IMR-90 (cell line): ENCODE measurements around the gene ZFAND6. TPM values are rescaled to one million over a fixed set of nuclear protein-coding genes. Genes with fewer than 3 reads are reported as not detected.

Experiments
- ATAC-seq: fragments of 200-7000 bp; cut with Tn5 transposase; 2 replicates; pipeline ENCODE4 v1.9.1; 2020; ENCODE audit warnings: low read depth, mild to moderate bottlenecking, moderate library complexity
- BruUV-seq: library from RNA; stranded (reverse); fragments of 400-500 nt; replicated peaks from 2 replicates; lab custom pipeline; 2021; lab: Mats Ljungman, UMichigan
- CTCF ChIA-PET: fragments of 300-600 bp; formaldehyde crosslinking; extraction: SDS; loops from one replicate; lab custom pipeline; 2021; ENCODE audit warnings: antibody characterized with exemption; lab: Yijun Ruan, JAX
- POLR2A ChIA-PET: fragments of 300-600 bp; sonication (Branson Sonifier 250); formaldehyde crosslinking; loops from one replicate; lab custom pipeline; 2022; ENCODE audit warnings: antibody characterized with exemption; ENCODE audit not compliant: unreplicated experiment; lab: Charles Lee
- DNase-seq: peaks from one replicate; pipeline ENCODE4 v3.0.0; 2013
- H2AFZ ChIP-seq: replicated peaks from 2 replicates; pipeline ENCODE3; 2013; ENCODE audit warnings: low read length, mild to moderate bottlenecking; ENCODE audit not compliant: poor library complexity
- H2AK5ac ChIP-seq: 2 replicates; pipeline ENCODE4 v1.6.1; 2013; ENCODE audit warnings: low read depth, low read length, inconsistent platforms
- H2AK9ac ChIP-seq: replicated peaks from 2 replicates; pipeline ENCODE3; 2013; ENCODE audit warnings: mild to moderate bottlenecking, low read depth, low read length, moderate library complexity; ENCODE audit not compliant: poor library complexity
- H2BK120ac ChIP-seq: 2 replicates; pipeline ENCODE4 v1.6.1; 2013; ENCODE audit warnings: low read depth, low read length, inconsistent platforms
- H2BK15ac ChIP-seq: 3 replicates; pipeline ENCODE4 v1.6.1; 2013; ENCODE audit warnings: low read depth, low read length, inconsistent platforms
- H2BK20ac ChIP-seq: 2 replicates; pipeline ENCODE4 v1.6.1; 2013; ENCODE audit warnings: low read depth, mild to moderate bottlenecking, inconsistent platforms, low read length, moderate library complexity
- H2BK5ac ChIP-seq: 2 replicates; pipeline ENCODE4 v1.6.1; 2013; ENCODE audit warnings: mild to moderate bottlenecking, low read depth, low read length, inconsistent platforms; ENCODE audit not compliant: poor library complexity, severe bottlenecking
- H3K14ac ChIP-seq: replicated peaks from 2 replicates; pipeline ENCODE4 v1.6.1; 2013; ENCODE audit warnings: low read depth, low read length, inconsistent platforms
- H3K18ac ChIP-seq: 2 replicates; pipeline ENCODE4 v1.6.1; 2013; ENCODE audit warnings: low read depth, low read length, control low read depth
- H3K23ac ChIP-seq: 2 replicates; pipeline ENCODE4 v1.6.1; 2013; ENCODE audit warnings: low read depth, low read length, inconsistent platforms
- H3K27ac ChIP-seq: 2 replicates; pipeline ENCODE4 v1.5.1; 2013; ENCODE audit warnings: mild to moderate bottlenecking, control low read depth, low read length; ENCODE audit not compliant: insufficient read depth
- H3K27me3 ChIP-seq: 2 replicates; pipeline ENCODE4 v1.6.1; 2013; ENCODE audit warnings: low read length; ENCODE audit not compliant: control insufficient read depth, insufficient read depth
- H3K36me3 ChIP-seq: 2 replicates; pipeline ENCODE4 v1.6.1; 2013; ENCODE audit warnings: low read length, mixed read lengths; ENCODE audit not compliant: control insufficient read depth, insufficient read depth
- H3K4ac ChIP-seq: 2 replicates; pipeline ENCODE4 v1.6.1; 2013; ENCODE audit warnings: low read depth, low read length, inconsistent platforms
- H3K4me1 ChIP-seq: 2 replicates; pipeline ENCODE4 v1.6.1; 2013; ENCODE audit warnings: low read length, mixed read lengths; ENCODE audit not compliant: control insufficient read depth, insufficient read depth
- H3K4me2 ChIP-seq: 2 replicates; pipeline ENCODE4 v1.6.1; 2013; ENCODE audit warnings: low read depth, mild to moderate bottlenecking, control low read depth, low read length, moderate library complexity
- H3K4me3 ChIP-seq: 2 replicates; pipeline ENCODE4 v1.5.1; 2013; ENCODE audit warnings: low read depth, mild to moderate bottlenecking, control low read depth, low read length, moderate library complexity; ENCODE audit not compliant: insufficient read depth
- H3K56ac ChIP-seq: 2 replicates; pipeline ENCODE4 v1.6.1; 2013; ENCODE audit warnings: low read length, inconsistent platforms; ENCODE audit not compliant: insufficient read depth; ENCODE audit errors: extremely low read depth
- H3K79me1 ChIP-seq, 2 experiments: 2 replicates each; pipeline ENCODE4 v1.6.1; 2013; ENCODE audit warnings: low read length in 2 of 2, inconsistent platforms in 1 of 2, low read depth in 1 of 2
- H3K9ac ChIP-seq: 2 replicates; pipeline ENCODE4 v1.6.1; 2013; ENCODE audit warnings: low read depth, low read length, control low read depth
- H3K9me1 ChIP-seq: 2 replicates; pipeline ENCODE4 v1.6.1; 2013; ENCODE audit warnings: low read length, inconsistent platforms; ENCODE audit not compliant: insufficient read depth
- H3K9me3 ChIP-seq: 2 replicates; pipeline ENCODE4 v1.6.1; 2013; ENCODE audit warnings: low read length; ENCODE audit not compliant: control insufficient read depth, insufficient read depth
- H4K20me1 ChIP-seq: 2 replicates; pipeline ENCODE4 v1.6.1; 2013; ENCODE audit warnings: low read length, inconsistent platforms; ENCODE audit not compliant: insufficient read depth
- H4K5ac ChIP-seq: 2 replicates; pipeline ENCODE4 v1.6.1; 2013; ENCODE audit warnings: mild to moderate bottlenecking, low read depth, low read length, control low read depth
- H4K8ac ChIP-seq, 2 experiments: 2 replicates each; pipeline ENCODE4 v1.6.1; 2013; ENCODE audit warnings: low read depth in 2 of 2, low read length in 2 of 2, control low read depth in 1 of 2, inconsistent platforms in 1 of 2
- H4K91ac ChIP-seq: 2 replicates; pipeline ENCODE4 v1.6.1; 2013; ENCODE audit warnings: low read depth, low read length, inconsistent platforms; ENCODE audit not compliant: insufficient read depth
- BHLHE40 ChIP-seq: fragments of 150-350 bp; IDR thresholded peaks from 2 replicates; pipeline ENCODE4 v1.6.1; 2016; ENCODE audit warnings: mild to moderate bottlenecking, low read depth, low read length
- CTCF ChIP-seq: conservative IDR thresholded peaks from 2 replicates; pipeline ENCODE4 v1.5.1; 2012; ENCODE audit warnings: mild to moderate bottlenecking, low read depth, low read length, improper control_type of control experiment
- MXI1 ChIP-seq: IDR thresholded peaks from 2 replicates; pipeline ENCODE4 v1.6.1; 2012; ENCODE audit warnings: low read depth, mild to moderate bottlenecking, low read length, moderate library complexity, borderline replicate concordance
- NFE2L2 ChIP-seq: fragments of 150-350 bp; IDR thresholded peaks from 2 replicates; pipeline ENCODE4 v1.6.1; 2016; ENCODE audit warnings: low read depth, mild to moderate bottlenecking, low read length
- RCOR1 ChIP-seq: IDR thresholded peaks from 2 replicates; pipeline ENCODE4 v1.6.1; 2012; ENCODE audit warnings: mild to moderate bottlenecking, low read length, improper control_type of control experiment; ENCODE audit not compliant: insufficient replicate concordance
- RFX5 ChIP-seq: IDR thresholded peaks from 2 replicates; pipeline ENCODE4 v1.8.0; 2012; ENCODE audit warnings: low read depth, mild to moderate bottlenecking, low read length, moderate library complexity
- SMC3 ChIP-seq: fragments of 150-350 bp; IDR thresholded peaks from 2 replicates; pipeline ENCODE4 v1.6.1; 2016; ENCODE audit warnings: low read depth, mild to moderate bottlenecking, antibody characterized with exemption, low read length, moderate library complexity
- WGBS, 2 experiments: methylation state at CpG; one replicate each; pipeline versions ENCODE4 v1.1.5 to v1.1.7; 2013; ENCODE audit warnings: missing lambda C conversion rate in 2 of 2; ENCODE audit not compliant: insufficient read length in 1 of 2; ENCODE audit errors: extremely low coverage in 2 of 2; 5-methylcytosine and 5-hydroxymethylcytosine counted together
- dilution Hi-C: fragments of 300-500 bp; cut with HindIII; formaldehyde crosslinking; loops from one replicate; pipeline ENCODE4 v1.14.3; 2018; ENCODE audit warnings: low sequenced_read_pairs; ENCODE audit not compliant: unreplicated experiment
- in situ Hi-C: fragments of 300-500 bp; cut with MboI; formaldehyde crosslinking; loops from 3 replicates; pipeline ENCODE4 v1.14.3; 2019; ENCODE audit warnings: low sequenced_read_pairs, inconsistent platforms, mixed read lengths
- intact Hi-C: fragments of 100-400 bp; cut with micrococcal nuclease; formaldehyde crosslinking; loops from 2 replicates; pipeline ENCODE4 v1.10.0; 2022
- polyA plus RNA-seq, 3 experiments: library from polyadenylated mRNA; depleted of rRNA; stranded (reverse); fragments of >200 nt; gene quantifications; 2 replicates each; pipeline ENCODE4 v1.2.3, GENCODE V29; 2012; ENCODE audit warnings: low replicate concordance in 1 of 3
- total RNA-seq: library from RNA; depleted of rRNA; stranded (reverse); fragments of >200 nt; gene quantifications from 2 replicates; pipeline ENCODE4 v1.2.3, GENCODE V29; 2012
- TF ChIP-seq, protein P1 (sequence below): fragments of 150-350 bp; IDR thresholded peaks from 2 replicates; pipeline ENCODE4 v1.6.1; 2016; ENCODE audit warnings: low read depth, mild to moderate bottlenecking, low read length, moderate library complexity, borderline replicate concordance

ZFAND6 gene
- total and polyA plus RNA-seq, 2 of the 4 experiments (the other 2 are of a cell fraction): 77.5 to 96.4 TPM

GRCh38 chr15:80140909-80141308 lies 81.4 kb downstream of the ZFAND6 start:
- no peak overlapping the region for H3K4me2 ChIP-seq
- no peak overlapping the region for H2AK5ac ChIP-seq
- no peak overlapping the region for H3K14ac ChIP-seq
- H4K8ac ChIP-seq: no peak overlapping the region
- no peaks in the 10 kb centered on the region for H3K27me3 ChIP-seq
- H3K79me1 ChIP-seq: no peaks in the 10 kb centered on the region
- no peak overlapping the region for H3K4ac ChIP-seq
- ChIA-PET POLR2A (no interaction called here), CTCF (no interaction called here)
- no peaks in the 10 kb centered on the region for H3K36me3 ChIP-seq
- H3K4me3 ChIP-seq: no peak overlapping the region
- no peaks in the 10 kb centered on the region for H4K20me1 ChIP-seq
- no peak overlapping the region for H2AK9ac ChIP-seq
- H3K9ac ChIP-seq: no peak overlapping the region
- H4K5ac ChIP-seq: no peak overlapping the region
- no peak for TF ChIP-seq NFE2L2
- TF ChIP-seq BHLHE40: no peak
- TF ChIP-seq, protein P1, sequence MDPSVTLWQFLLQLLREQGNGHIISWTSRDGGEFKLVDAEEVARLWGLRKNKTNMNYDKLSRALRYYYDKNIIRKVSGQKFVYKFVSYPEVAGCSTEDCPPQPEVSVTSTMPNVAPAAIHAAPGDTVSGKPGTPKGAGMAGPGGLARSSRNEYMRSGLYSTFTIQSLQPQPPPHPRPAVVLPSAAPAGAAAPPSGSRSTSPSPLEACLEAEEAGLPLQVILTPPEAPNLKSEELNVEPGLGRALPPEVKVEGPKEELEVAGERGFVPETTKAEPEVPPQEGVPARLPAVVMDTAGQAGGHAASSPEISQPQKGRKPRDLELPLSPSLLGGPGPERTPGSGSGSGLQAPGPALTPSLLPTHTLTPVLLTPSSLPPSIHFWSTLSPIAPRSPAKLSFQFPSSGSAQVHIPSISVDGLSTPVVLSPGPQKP: no peak
- no peak for TF ChIP-seq MXI1
- TF ChIP-seq SMC3: no peak
- TF ChIP-seq RFX5: no peak
- no peak for TF ChIP-seq CTCF
- TF ChIP-seq RCOR1: no peak
- ATAC-seq: no peak
- no peaks in the 10 kb centered on the region for H3K4me1 ChIP-seq
- H2AFZ ChIP-seq: no peak overlapping the region
- in situ Hi-C loops: no loop called here
- no peak for DNase-seq
- intact Hi-C loops: no loop called here
- H3K18ac ChIP-seq: no peak overlapping the region
- BruUV-seq: no TSS peak
- dilution Hi-C loops: no loop called here
- no peak overlapping the region for H3K56ac ChIP-seq
- H2BK15ac ChIP-seq: no peak overlapping the region
- no peaks in the 10 kb centered on the region for H3K9me3 ChIP-seq
- no peaks in the 10 kb centered on the region for H3K9me1 ChIP-seq
- no peak overlapping the region for H4K91ac ChIP-seq
- no peak overlapping the region for H2BK120ac ChIP-seq
- WGBS, 2 experiments: no CpG with 5 or more reads among the region's 4 CpGs
- H2BK5ac ChIP-seq: no peak overlapping the region
- H2BK20ac ChIP-seq: no peak overlapping the region
- H3K27ac ChIP-seq: no peak overlapping the region
- no peak overlapping the region for H3K23ac ChIP-seq
